ENCODE measurements around the gene SMC2.
A peak's percentile ranks its signal among the peaks of the same experiment; 100 is the strongest.

Gene SMC2

GRCh38 chr9:104093647-104094533, at the start of gene SMC2:
Gene SMC2 (plus strand): TSS chr9:104094309. CDS start chr9:104095385, 1,076 bp downstream.
- DNase-seq (ENCODE audit: low read depth in 3 of 3): peak; percentile 83 to 92 (median 90)

- DNase-seq (ENCODE audit: low read depth in 3 of 3): no peak
These were observed 25.6 kb upstream of the SMC2 start for GRCh38 chr9:104068546-104068945.

GRCh38 chr9:104069288-104069687, 24.8 kb upstream of the SMC2 start:
- no peak for DNase-seq (ENCODE audit: low read depth in 3 of 3)

GRCh38 chr9:104071589-104071988, 22.5 kb upstream of the SMC2 start:
- DNase-seq (ENCODE audit: low read depth in 3 of 3): no peak

- DNase-seq (ENCODE audit: low read depth in 3 of 3): no peak
These were observed 20.9 kb upstream of the SMC2 start for GRCh38 chr9:104073098-104073769.

GRCh38 chr9:104073770-104074133, 20.4 kb upstream of the SMC2 start:
- DNase-seq (ENCODE audit: low read depth in 3 of 3): no peak

- DNase-seq (ENCODE audit: low read depth in 3 of 3): no peak
These were observed 19.2 kb upstream of the SMC2 start for GRCh38 chr9:104074876-104075275.

GRCh38 chr9:104075801-104076753, 18.0 kb upstream of the SMC2 start:
- no peak for DNase-seq (ENCODE audit: low read depth in 3 of 3)

- DNase-seq (ENCODE audit: low read depth in 3 of 3): no peak
These were observed 15.5 kb upstream of the SMC2 start for GRCh38 chr9:104078596-104078995.

- DNase-seq (ENCODE audit: low read depth in 3 of 3): no peak
These were observed 13.1 kb upstream of the SMC2 start for GRCh38 chr9:104080983-104081382.

- DNase-seq (ENCODE audit: low read depth in 3 of 3): no peak
These were observed 11.9 kb upstream of the SMC2 start for GRCh38 chr9:104082168-104082567.

GRCh38 chr9:104085525-104085924, 8.6 kb upstream of the SMC2 start:
- no peak for DNase-seq (ENCODE audit: low read depth in 3 of 3)

GRCh38 chr9:104087894-104088293, 6.2 kb upstream of the SMC2 start:
- DNase-seq (ENCODE audit: low read depth in 3 of 3): no peak

- no peak for DNase-seq (ENCODE audit: low read depth in 3 of 3)
These were observed 5.7 kb upstream of the SMC2 start for GRCh38 chr9:104088416-104088815.

- no peak for DNase-seq (ENCODE audit: low read depth in 3 of 3)
These were observed 3.5 kb upstream of the SMC2 start for GRCh38 chr9:104090578-104090977.

GRCh38 chr9:104091116-104091515, 3.0 kb upstream of the SMC2 start:
- no peak for DNase-seq (ENCODE audit: low read depth in 3 of 3)

GRCh38 chr9:104091708-104092107, 2.4 kb upstream of the SMC2 start:
- no peak for DNase-seq (ENCODE audit: low read depth in 3 of 3)

GRCh38 chr9:104092192-104092591, 1.9 kb upstream of the SMC2 start:
- DNase-seq (ENCODE audit: low read depth in 3 of 3): no peak

GRCh38 chr9:104092875-104093600, 1.1 kb upstream of the SMC2 start:
- DNase-seq (ENCODE audit: low read depth in 3 of 3): no peak

GRCh38 chr9:104094534-104095015, 466 bp downstream of the SMC2 start:
- DNase-seq (ENCODE audit: low read depth in 3 of 3): no peak

- DNase-seq (ENCODE audit: low read depth in 3 of 3): no peak
These were observed 5.5 kb downstream of the SMC2 start for GRCh38 chr9:104099630-104100029.
